Bronchial epithelial cell (primary cell): ENCODE measurements around the gene ZNF407. TPM values are rescaled to one million over a fixed set of nuclear protein-coding genes. Genes with fewer than 3 reads are reported as not detected.

ENCODE experiments used
- DNase-seq: peaks from one replicate; pipeline ENCODE4 v3.0.0-alpha.2; 2010; ENCODE audit warnings: low read depth
- FAIRE-seq: peaks from 2 replicates; lab custom pipeline; 2011; peaks lifted over from hg19 to GRCh38; lab: Jason Lieb, UNC
- H3K27me3 ChIP-seq: 2 replicates; pipeline ENCODE4 v1.5.1; 2011; ENCODE audit warnings: low read length; ENCODE audit not compliant: control insufficient read depth, insufficient read depth
- H3K36me3 ChIP-seq: 2 replicates; pipeline ENCODE4 v1.5.1; 2011; ENCODE audit warnings: low read length; ENCODE audit not compliant: control insufficient read depth, insufficient read depth
- H3K4me3 ChIP-seq: 2 replicates; pipeline ENCODE4 v1.5.1; 2011; ENCODE audit warnings: mild to moderate bottlenecking, low read depth, low read length, control low read depth
- total RNA-seq: library from RNA; depleted of rRNA; stranded (reverse); fragments of >200 nt; gene quantifications from 2 replicates; pipeline ENCODE4 v1.2.1, GENCODE V29; 2014
- TF ChIP-seq, protein P1 (sequence below): IDR thresholded peaks from 2 replicates; pipeline ENCODE4 v1.5.1; 2011; ENCODE audit warnings: mild to moderate bottlenecking, moderate library complexity, low read length, control low read depth, inconsistent platforms; ENCODE audit not compliant: insufficient read depth, severe bottlenecking

Gene ZNF407
- total RNA-seq, 1 donor from 2014 or later, result 10.0 TPM

DNA sequence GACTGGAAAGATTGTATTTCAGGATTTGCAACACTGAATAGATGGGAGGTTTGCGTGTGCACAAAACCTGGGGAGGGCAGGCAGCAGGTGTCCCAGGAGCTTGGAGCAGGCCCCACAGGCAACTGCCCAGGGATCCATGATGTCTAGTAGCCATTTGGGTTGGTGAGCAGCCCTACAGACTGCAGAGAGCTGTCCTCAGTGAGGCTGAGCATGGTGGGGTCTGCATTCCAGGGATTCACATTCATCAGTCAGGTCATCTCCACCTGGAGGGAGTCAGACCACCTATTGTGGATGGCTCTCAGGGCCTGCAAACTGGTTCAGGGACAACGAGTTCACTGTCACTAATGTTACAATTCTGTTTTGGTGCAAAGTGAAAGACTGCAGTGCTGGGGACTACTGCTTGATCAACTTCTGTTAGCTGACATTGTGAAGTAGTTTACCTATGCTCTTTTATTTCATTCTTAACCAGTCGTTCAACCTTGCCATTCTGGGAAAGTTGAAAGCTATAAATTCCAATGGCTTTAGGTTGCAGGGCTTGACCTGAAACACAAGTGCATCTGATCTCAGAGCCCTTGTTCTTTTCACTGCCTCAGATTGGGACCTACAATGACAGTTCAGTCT is 222.6 kb downstream of the ZNF407 start:
- FAIRE-seq (peak; percentile 68), DNase-seq (no peak)
- Histone ChIP-seq H3K27me3 (no peaks in the 10 kb centered on the region), H3K36me3 (no peaks in the 10 kb centered on the region), H3K4me3 (no peak overlapping the region)
- TF ChIP-seq, protein P1, sequence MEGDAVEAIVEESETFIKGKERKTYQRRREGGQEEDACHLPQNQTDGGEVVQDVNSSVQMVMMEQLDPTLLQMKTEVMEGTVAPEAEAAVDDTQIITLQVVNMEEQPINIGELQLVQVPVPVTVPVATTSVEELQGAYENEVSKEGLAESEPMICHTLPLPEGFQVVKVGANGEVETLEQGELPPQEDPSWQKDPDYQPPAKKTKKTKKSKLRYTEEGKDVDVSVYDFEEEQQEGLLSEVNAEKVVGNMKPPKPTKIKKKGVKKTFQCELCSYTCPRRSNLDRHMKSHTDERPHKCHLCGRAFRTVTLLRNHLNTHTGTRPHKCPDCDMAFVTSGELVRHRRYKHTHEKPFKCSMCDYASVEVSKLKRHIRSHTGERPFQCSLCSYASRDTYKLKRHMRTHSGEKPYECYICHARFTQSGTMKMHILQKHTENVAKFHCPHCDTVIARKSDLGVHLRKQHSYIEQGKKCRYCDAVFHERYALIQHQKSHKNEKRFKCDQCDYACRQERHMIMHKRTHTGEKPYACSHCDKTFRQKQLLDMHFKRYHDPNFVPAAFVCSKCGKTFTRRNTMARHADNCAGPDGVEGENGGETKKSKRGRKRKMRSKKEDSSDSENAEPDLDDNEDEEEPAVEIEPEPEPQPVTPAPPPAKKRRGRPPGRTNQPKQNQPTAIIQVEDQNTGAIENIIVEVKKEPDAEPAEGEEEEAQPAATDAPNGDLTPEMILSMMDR, result no peak

DNA sequence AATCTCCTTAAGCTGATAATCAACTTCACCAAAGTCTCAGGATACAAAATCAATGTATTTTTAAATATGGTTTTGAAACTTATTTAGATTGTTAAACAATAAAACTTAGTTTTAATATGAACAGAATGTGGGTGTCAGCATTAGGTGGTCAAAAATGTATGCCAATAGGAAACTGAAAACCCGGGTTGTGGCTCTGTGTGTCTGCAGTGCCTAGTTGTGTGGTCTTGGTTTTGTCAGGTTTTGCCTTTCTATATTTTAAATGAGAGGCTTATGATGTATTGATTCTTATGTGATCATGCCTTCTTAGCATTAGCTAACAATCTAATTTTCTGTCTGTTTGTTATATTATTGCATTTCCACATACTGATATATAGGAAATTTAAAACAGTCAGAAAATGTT is 227.8 kb downstream of the ZNF407 start:
- FAIRE-seq, result no peak

DNA sequence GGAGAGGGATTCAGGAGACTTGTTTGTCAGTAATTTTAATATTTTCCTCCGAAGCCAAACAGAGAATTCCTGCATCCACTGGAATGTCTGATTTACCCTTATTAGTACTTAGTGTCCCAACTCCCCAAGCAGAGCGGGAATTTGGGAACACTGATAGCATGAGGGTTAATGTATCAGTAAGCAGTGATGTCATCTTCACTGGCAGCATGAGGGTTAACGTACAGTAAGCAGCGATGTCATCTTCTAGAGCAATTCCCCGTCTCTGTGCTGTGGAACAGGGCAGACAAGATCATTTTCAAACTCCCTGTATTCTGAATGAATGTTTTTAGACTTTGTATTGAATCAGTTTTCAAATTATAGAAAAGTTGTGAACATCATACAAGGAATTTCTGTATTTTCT is 228.9 kb downstream of the ZNF407 start:
- TF ChIP-seq, protein P1, result no peak
- no peak for FAIRE-seq
- Histone ChIP-seq H3K36me3 (no peaks in the 10 kb centered on the region), H3K4me3 (no peak overlapping the region), H3K27me3 (no peaks in the 10 kb centered on the region)
- no peak for DNase-seq

More for the DNA sequence above, 227.8 kb downstream of the ZNF407 start:
- Histone ChIP-seq H3K27me3 (no peaks in the 10 kb centered on the region), H3K4me3 (no peak overlapping the region), H3K36me3 (no peaks in the 10 kb centered on the region)
- DNase-seq, result no peak
- TF ChIP-seq, protein P1, result no peak

DNA sequence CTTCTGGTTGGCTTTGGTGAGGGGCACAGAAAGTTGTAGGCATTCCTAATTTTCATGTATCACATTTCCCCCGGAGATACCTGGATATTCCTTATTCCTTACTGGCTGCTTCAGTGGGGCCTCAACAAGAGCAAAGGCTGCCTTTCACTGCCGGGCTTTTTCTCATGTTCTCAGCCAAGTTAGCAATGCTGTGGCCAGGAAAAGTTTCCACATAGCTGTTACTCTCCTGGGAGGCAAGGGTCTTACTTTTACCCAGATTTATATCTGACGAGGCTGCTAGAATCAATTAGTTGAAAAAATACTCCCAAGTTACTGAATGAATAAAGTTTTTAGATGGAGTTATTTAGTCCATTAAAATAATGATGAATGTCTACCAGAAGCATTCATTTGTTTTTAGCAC is 230.5 kb downstream of the ZNF407 start:
- Histone ChIP-seq H3K36me3 (no peaks in the 10 kb centered on the region), H3K4me3 (no peak overlapping the region), H3K27me3 (no peaks in the 10 kb centered on the region)
- TF ChIP-seq, protein P1, result no peak
- no peak for DNase-seq
- FAIRE-seq, result no peak

DNA sequence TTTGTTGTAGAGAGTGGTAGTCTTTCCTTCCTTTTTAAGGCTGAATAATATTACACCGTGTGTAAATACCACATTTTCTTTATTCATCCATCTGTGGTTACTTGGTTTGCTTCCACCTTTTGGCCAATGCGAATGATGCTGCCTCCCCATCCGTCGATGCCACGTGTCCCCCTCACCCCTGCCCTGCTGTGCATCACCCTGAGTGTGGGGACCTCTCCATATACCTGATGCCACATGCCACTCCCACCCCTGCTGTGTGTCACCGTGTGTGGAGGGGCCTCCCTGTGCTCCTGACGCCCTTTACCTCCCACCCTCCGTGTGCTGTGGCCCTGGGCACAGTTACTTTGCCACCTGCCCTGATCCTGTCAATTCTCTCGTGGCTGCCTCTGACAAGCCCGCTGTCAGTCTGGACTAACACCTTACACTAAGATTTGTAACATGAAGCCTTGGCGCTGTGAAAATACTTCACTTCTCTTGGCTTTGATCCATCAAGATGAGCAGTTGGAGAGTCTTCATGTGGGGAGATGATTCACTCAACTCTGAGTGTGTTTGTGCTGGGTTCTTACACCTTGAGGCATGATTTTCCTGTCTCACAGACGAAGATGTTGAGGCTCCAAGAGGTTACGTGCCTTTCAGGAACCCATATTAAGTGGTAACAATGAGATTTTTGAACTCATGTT is 234.0 kb downstream of the ZNF407 start:
- peak; percentile 89 for FAIRE-seq

More for the DNA sequence above, 234.0 kb downstream of the ZNF407 start:
- Histone ChIP-seq H3K4me3 (no peak overlapping the region), H3K27me3 (no peaks in the 10 kb centered on the region), H3K36me3 (no peaks in the 10 kb centered on the region)
- peak; percentile 74 for DNase-seq
- TF ChIP-seq, protein P1, result no peak
